Liver (tissue), 3 donors: Measurements from ENCODE around the gene KIRREL1.

Source experiments
- EGR1 ChIP-seq, 2 donors: IDR thresholded peaks; 2 replicates each; pipeline ENCODE4 v1.6.1; 2016 to 2018; ENCODE audit warnings: antibody characterized with exemption in 2 of 2, low read depth in 2 of 2
- FOXA2 ChIP-seq: IDR thresholded peaks from 2 replicates; pipeline ENCODE4 v1.6.1; 2016; ENCODE audit warnings: antibody characterized with exemption
- SP1 ChIP-seq: IDR thresholded peaks from 2 replicates; pipeline ENCODE4 v1.6.1; 2018; ENCODE audit warnings: antibody characterized with exemption, mild to moderate bottlenecking
- YY1 ChIP-seq: IDR thresholded peaks from 2 replicates; pipeline ENCODE4 v1.6.1; 2016; ENCODE audit warnings: antibody characterized with exemption, mild to moderate bottlenecking
- TF ChIP-seq, protein P1 (sequence below): fragments of 150-350 bp; IDR thresholded peaks from 2 replicates; pipeline ENCODE4 v1.5.1; 2017; ENCODE audit warnings: improper control_type of control experiment, low read depth, low read length; ENCODE audit not compliant: missing input control
- TF ChIP-seq, protein P2 (sequence below): IDR thresholded peaks from 2 replicates; pipeline ENCODE4 v1.6.1; 2016; ENCODE audit warnings: antibody characterized with exemption, mild to moderate bottlenecking
- donor health status: healthy.
- donor health status: healthy.

DNA sequence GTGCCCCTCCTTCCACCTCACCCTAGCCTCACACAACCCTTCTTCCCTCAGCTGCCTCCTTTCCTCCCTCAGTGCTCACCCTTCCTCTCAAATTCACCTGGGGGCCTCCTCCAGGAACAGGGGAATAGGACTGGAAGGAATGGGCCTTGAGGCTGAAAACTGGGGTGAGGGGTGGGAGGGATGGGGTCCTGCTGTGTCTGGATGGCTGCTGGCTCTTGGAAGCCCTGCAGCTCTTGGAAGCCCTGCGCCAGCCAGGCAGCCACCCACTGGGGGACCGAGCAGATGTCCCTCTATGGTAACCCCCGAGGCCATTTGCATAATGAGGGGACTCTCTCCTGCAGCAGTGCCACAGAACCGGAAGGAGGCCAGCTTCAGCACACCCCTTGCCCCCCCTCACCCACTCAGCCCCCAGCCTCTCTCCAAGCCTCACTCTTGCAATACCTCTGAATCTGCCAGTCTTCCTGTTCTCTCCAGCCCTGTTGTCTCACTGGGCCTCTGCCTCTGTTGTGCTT, 85.2 kb downstream of the KIRREL1 start:
- TF ChIP-seq, protein P1, sequence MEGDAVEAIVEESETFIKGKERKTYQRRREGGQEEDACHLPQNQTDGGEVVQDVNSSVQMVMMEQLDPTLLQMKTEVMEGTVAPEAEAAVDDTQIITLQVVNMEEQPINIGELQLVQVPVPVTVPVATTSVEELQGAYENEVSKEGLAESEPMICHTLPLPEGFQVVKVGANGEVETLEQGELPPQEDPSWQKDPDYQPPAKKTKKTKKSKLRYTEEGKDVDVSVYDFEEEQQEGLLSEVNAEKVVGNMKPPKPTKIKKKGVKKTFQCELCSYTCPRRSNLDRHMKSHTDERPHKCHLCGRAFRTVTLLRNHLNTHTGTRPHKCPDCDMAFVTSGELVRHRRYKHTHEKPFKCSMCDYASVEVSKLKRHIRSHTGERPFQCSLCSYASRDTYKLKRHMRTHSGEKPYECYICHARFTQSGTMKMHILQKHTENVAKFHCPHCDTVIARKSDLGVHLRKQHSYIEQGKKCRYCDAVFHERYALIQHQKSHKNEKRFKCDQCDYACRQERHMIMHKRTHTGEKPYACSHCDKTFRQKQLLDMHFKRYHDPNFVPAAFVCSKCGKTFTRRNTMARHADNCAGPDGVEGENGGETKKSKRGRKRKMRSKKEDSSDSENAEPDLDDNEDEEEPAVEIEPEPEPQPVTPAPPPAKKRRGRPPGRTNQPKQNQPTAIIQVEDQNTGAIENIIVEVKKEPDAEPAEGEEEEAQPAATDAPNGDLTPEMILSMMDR: no peak
- TF ChIP-seq, protein P2, sequence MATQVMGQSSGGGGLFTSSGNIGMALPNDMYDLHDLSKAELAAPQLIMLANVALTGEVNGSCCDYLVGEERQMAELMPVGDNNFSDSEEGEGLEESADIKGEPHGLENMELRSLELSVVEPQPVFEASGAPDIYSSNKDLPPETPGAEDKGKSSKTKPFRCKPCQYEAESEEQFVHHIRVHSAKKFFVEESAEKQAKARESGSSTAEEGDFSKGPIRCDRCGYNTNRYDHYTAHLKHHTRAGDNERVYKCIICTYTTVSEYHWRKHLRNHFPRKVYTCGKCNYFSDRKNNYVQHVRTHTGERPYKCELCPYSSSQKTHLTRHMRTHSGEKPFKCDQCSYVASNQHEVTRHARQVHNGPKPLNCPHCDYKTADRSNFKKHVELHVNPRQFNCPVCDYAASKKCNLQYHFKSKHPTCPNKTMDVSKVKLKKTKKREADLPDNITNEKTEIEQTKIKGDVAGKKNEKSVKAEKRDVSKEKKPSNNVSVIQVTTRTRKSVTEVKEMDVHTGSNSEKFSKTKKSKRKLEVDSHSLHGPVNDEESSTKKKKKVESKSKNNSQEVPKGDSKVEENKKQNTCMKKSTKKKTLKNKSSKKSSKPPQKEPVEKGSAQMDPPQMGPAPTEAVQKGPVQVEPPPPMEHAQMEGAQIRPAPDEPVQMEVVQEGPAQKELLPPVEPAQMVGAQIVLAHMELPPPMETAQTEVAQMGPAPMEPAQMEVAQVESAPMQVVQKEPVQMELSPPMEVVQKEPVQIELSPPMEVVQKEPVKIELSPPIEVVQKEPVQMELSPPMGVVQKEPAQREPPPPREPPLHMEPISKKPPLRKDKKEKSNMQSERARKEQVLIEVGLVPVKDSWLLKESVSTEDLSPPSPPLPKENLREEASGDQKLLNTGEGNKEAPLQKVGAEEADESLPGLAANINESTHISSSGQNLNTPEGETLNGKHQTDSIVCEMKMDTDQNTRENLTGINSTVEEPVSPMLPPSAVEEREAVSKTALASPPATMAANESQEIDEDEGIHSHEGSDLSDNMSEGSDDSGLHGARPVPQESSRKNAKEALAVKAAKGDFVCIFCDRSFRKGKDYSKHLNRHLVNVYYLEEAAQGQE: no peak
- TF ChIP-seq YY1: no peak
- no peak for TF ChIP-seq FOXA2
- no peak for TF ChIP-seq EGR1 (IDR thresholded peaks at IDR 0.05; ENCODE audit: low read depth in 2 of 2)
- no peak for TF ChIP-seq SP1
